Activated naive CD4-positive, alpha-beta T cell (primary cell): ENCODE measurements around the gene GSTA5.
"Not testable (repeated sequence)": the region's sequence is repeated elsewhere in the genome, so short reads cannot be mapped to it uniquely, and the experiment has no call there.

Experiments used
- DNase-seq, 4 experiments: peaks; one replicate each; lab custom pipeline; 2025; lab: John Stamatoyannopoulos, UW

GSTA5 gene

GRCh38 chr6:52840763-52841585 lies at the start of gene GSTA5:
GSTA5 (minus strand) TSS chr6:52840813.
- DNase-seq, result no peak

GRCh38 chr6:52890018-52890417 lies 49.4 kb upstream of the GSTA5 start:
- no peak for DNase-seq

- DNase-seq, result no peak
Measured at GRCh38 chr6:52887910-52888524, 47.4 kb upstream of the GSTA5 start.

- DNase-seq, result peak; percentile 5 to 24 (median 14)
Measured at GRCh38 chr6:52881996-52882841, 41.6 kb upstream of the GSTA5 start.

- DNase-seq, result no peak
Measured at GRCh38 chr6:52881662-52881995, 41.0 kb upstream of the GSTA5 start.

GRCh38 chr6:52877786-52878185 lies 37.2 kb upstream of the GSTA5 start:
- no peak for DNase-seq

GRCh38 chr6:52877168-52877567 lies 36.6 kb upstream of the GSTA5 start:
- DNase-seq, result no peak

GRCh38 chr6:52876056-52876787 lies 35.6 kb upstream of the GSTA5 start:
- DNase-seq, result no peak

GRCh38 chr6:52872031-52872430 lies 31.4 kb upstream of the GSTA5 start:
- no peak for DNase-seq

GRCh38 chr6:52871621-52872020 lies 31.0 kb upstream of the GSTA5 start:
- DNase-seq, result no peak

GRCh38 chr6:52870335-52871091 lies 29.9 kb upstream of the GSTA5 start:
- not testable (repeated sequence) for DNase-seq

GRCh38 chr6:52868899-52869298 lies 28.3 kb upstream of the GSTA5 start:
- not testable (repeated sequence) for DNase-seq

- no peak for DNase-seq
Measured at GRCh38 chr6:52868240-52868639, 27.6 kb upstream of the GSTA5 start.

GRCh38 chr6:52861151-52861550 lies 20.5 kb upstream of the GSTA5 start:
- not testable (repeated sequence) for DNase-seq

- DNase-seq, result no peak
Measured at GRCh38 chr6:52858416-52858815, 17.8 kb upstream of the GSTA5 start.

- DNase-seq, result not testable (repeated sequence)
Measured at GRCh38 chr6:52856137-52856536, 15.5 kb upstream of the GSTA5 start.

- no peak for DNase-seq
Measured at GRCh38 chr6:52849137-52849536, 8.5 kb upstream of the GSTA5 start.

GRCh38 chr6:52846002-52846401 lies 5.4 kb upstream of the GSTA5 start:
- DNase-seq, result no peak

GRCh38 chr6:52843605-52844004 lies 3.0 kb upstream of the GSTA5 start:
- no peak for DNase-seq

GRCh38 chr6:52839124-52840055 lies 1.2 kb downstream of the GSTA5 start:
- peak in 2 of 4 experiments; percentile 12 to 15 for DNase-seq
